Vagina (tissue), 2 donors: ENCODE results near the gene ZFP3.

Source experiments
- CTCF ChIP-seq, 3 experiments: fragments of 450-650 bp in 2 of 3; fragments of 200-600 bp in 1 of 3; sonication (generic) in 1 of 3; IDR thresholded peaks; one replicate each; pipeline ENCODE4 v1.5.1; 2017 to 2019; ENCODE audit warnings: antibody characterized with exemption in 3 of 3, mild to moderate bottlenecking in 2 of 3, moderate library complexity in 2 of 3
- POLR2A ChIP-seq, 2 donors: fragments of 450-650 bp; IDR thresholded peaks; one replicate each; pipeline ENCODE4 v1.6.1; 2017; ENCODE audit warnings: antibody characterized with exemption in 2 of 2, mild to moderate bottlenecking in 2 of 2, moderate library complexity in 2 of 2
- POLR2AphosphoS5 ChIP-seq, 2 donors: sonication (generic); formaldehyde crosslinking; IDR thresholded peaks; one replicate each; pipeline ENCODE4 v1.9.0; 2017; ENCODE audit warnings: antibody characterized with exemption in 2 of 2, mild to moderate bottlenecking in 2 of 2, low read depth in 1 of 2; ENCODE audit not compliant: insufficient read depth in 1 of 2

- TF ChIP-seq CTCF (IDR thresholded peaks at IDR 0.05): no peak
- TF ChIP-seq POLR2A (IDR thresholded peaks at IDR 0.05): no peak
- TF ChIP-seq POLR2AphosphoS5 (IDR thresholded peaks at IDR 0.05; ENCODE audit: insufficient read depth in 1 of 2, low read depth in 1 of 2): no peak
These were observed 53.0 kb downstream of the ZFP3 start for GRCh38 chr17:5131146-5131715.
